ENCODE measurements around the gene CCSER1. TPM values are rescaled to one million over a fixed set of nuclear protein-coding genes. Genes with fewer than 3 reads are reported as not detected.

CCSER1 gene
- total RNA-seq, 4 donors from 2014 or later, result 13.3 to 54.6 (median 34.0) TPM

GRCh38 chr4:90799895-90800294, 672.7 kb downstream of the CCSER1 start:
- TF ChIP-seq POLR2AphosphoS5 (IDR thresholded peaks at IDR 0.05) (no peak), EP300 (IDR thresholded peaks at IDR 0.05; ENCODE audit: low read depth) (no peak), POLR2A (IDR thresholded peaks at IDR 0.05) (no peak), CTCF (IDR thresholded peaks at IDR 0.05) (no peak)

GRCh38 chr4:90815569-90815968, 688.4 kb downstream of the CCSER1 start:
- H3K4me3 ChIP-seq, result no peak overlapping the region
- TF ChIP-seq CTCF (IDR thresholded peaks at IDR 0.05) (no peak), EP300 (IDR thresholded peaks at IDR 0.05; ENCODE audit: low read depth) (no peak), POLR2AphosphoS5 (IDR thresholded peaks at IDR 0.05) (no peak), POLR2A (IDR thresholded peaks at IDR 0.05) (no peak)
- 65 to 71% methylated on average over 4 of the region's 4 CpGs for WGBS, 2 donors (ENCODE audit: low coverage in 1 of 2)
- H3K9me3 ChIP-seq, result no peaks in the 10 kb centered on the region
- no peak overlapping the region for H3K27ac ChIP-seq
- H3K4me1 ChIP-seq, result no peaks in the 10 kb centered on the region
- H3K36me3 ChIP-seq, result no peaks in the 10 kb centered on the region
- in situ Hi-C loops (cut with MboI; ENCODE audit: low pct_ligation_motif_present in 1 of 4, low pct_unique_long_range_greater_than_20kb in 1 of 4, low sequenced_read_pairs in 3 of 4) (no loop called here), intact Hi-C loops (cut with DNase I; ENCODE audit: low total_unique reads) (no loop called here)
- H3K27me3 ChIP-seq, result no peaks in the 10 kb centered on the region
- DNase-seq, result no peak

More at GRCh38 chr4:90799895-90800294, 672.7 kb downstream of the CCSER1 start:
- in situ Hi-C loops (cut with MboI; ENCODE audit: low pct_ligation_motif_present in 1 of 4, low pct_unique_long_range_greater_than_20kb in 1 of 4, low sequenced_read_pairs in 3 of 4) (no loop called here), intact Hi-C loops (cut with DNase I; ENCODE audit: low total_unique reads) (no loop called here)
- Histone ChIP-seq H3K4me1 (no peaks in the 10 kb centered on the region), H3K4me3 (no peak overlapping the region), H3K9me3 (peaks cover 10 to 14% of the 10 kb centered on the region in 2 donors), H3K27ac (no peak overlapping the region), H3K36me3 (no peaks in the 10 kb centered on the region), H3K27me3 (no peaks in the 10 kb centered on the region)
- WGBS, 2 donors (ENCODE audit: low coverage in 1 of 2), result 80 to 92% methylated on average over 1 to 4 of the region's 4 CpGs
- no peak for DNase-seq

- Histone ChIP-seq H3K4me1 (no peaks in the 10 kb centered on the region), H3K27ac (no peak overlapping the region), H3K27me3 (no peaks in the 10 kb centered on the region), H3K9me3 (no peaks in the 10 kb centered on the region), H3K36me3 (no peaks in the 10 kb centered on the region), H3K4me3 (no peak overlapping the region)
- in situ Hi-C loops (cut with MboI; ENCODE audit: low pct_ligation_motif_present in 1 of 4, low pct_unique_long_range_greater_than_20kb in 1 of 4, low sequenced_read_pairs in 3 of 4), result no loop called here
- DNase-seq, result no peak
- intact Hi-C loops (cut with DNase I; ENCODE audit: low total_unique reads), result no loop called here
- TF ChIP-seq POLR2A (IDR thresholded peaks at IDR 0.05) (no peak), POLR2AphosphoS5 (IDR thresholded peaks at IDR 0.05) (no peak), EP300 (IDR thresholded peaks at IDR 0.05; ENCODE audit: low read depth) (no peak), CTCF (IDR thresholded peaks at IDR 0.05) (no peak)
- 49 to 56% methylated on average over 2 of the region's 2 CpGs for WGBS, 2 donors (ENCODE audit: low coverage in 1 of 2)
Observed at GRCh38 chr4:90816754-90817153, 689.6 kb downstream of the CCSER1 start.

- no peaks in the 10 kb centered on the region for H3K36me3 ChIP-seq
- in situ Hi-C loops (cut with MboI; ENCODE audit: low pct_ligation_motif_present in 1 of 4, low pct_unique_long_range_greater_than_20kb in 1 of 4, low sequenced_read_pairs in 3 of 4) (no loop called here), intact Hi-C loops (cut with DNase I; ENCODE audit: low total_unique reads) (no loop called here)
- TF ChIP-seq EP300 (IDR thresholded peaks at IDR 0.05; ENCODE audit: low read depth) (no peak), POLR2AphosphoS5 (IDR thresholded peaks at IDR 0.05) (no peak), CTCF (IDR thresholded peaks at IDR 0.05) (no peak), POLR2A (IDR thresholded peaks at IDR 0.05) (no peak)
- no peak overlapping the region for H3K4me3 ChIP-seq
- no peaks in the 10 kb centered on the region for H3K9me3 ChIP-seq
- DNase-seq, result no peak
- H3K4me1 ChIP-seq, result no peaks in the 10 kb centered on the region
- WGBS, 2 donors (ENCODE audit: low coverage in 1 of 2), result 71 to 92% methylated on average over 2 of the region's 2 CpGs
- no peaks in the 10 kb centered on the region for H3K27me3 ChIP-seq
- no peak overlapping the region for H3K27ac ChIP-seq
Observed at GRCh38 chr4:90824266-90825150, 697.3 kb downstream of the CCSER1 start.
